Measurements from ENCODE around the gene ZNF446. TPM values are rescaled to one million over a fixed set of nuclear protein-coding genes. Genes with fewer than 3 reads are reported as not detected.
A peak's percentile ranks its signal among the peaks of the same experiment; 100 is the strongest.

The ZNF446 gene
- total RNA-seq, 4 donors from 2014 or later, result 15.2 to 30.0 (median 25.6) TPM

DNA sequence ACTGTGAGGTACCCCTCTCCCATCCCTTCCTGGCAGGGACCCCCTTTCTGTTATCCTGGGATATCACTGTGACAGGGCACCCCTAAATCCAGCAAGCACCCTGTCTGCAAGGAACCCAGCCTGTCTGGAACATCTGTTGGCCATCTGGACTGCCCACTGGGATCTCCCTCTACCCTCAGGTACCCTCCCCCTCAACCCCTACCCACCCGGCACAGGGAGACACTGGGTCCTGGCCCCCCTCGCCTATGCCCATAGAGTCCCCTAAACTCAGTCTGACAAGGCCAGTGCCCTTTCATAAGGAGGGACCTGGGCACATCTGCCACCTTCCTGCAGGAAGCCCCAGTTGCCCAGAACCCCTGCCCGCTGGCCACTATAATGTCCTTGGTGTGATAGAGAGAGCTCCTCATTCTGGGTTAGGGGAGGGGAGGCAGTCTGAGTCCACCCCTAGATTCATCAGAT, 38.4 kb downstream of the ZNF446 start:
- H3K4me1 ChIP-seq, result peaks cover 24 to 31% of the 10 kb centered on the region in 2 donors
- peak overlapping the region in 1 of 3 donors; percentile 28 for H3K4me3 ChIP-seq (replicated peaks in 1 of 3)

DNA sequence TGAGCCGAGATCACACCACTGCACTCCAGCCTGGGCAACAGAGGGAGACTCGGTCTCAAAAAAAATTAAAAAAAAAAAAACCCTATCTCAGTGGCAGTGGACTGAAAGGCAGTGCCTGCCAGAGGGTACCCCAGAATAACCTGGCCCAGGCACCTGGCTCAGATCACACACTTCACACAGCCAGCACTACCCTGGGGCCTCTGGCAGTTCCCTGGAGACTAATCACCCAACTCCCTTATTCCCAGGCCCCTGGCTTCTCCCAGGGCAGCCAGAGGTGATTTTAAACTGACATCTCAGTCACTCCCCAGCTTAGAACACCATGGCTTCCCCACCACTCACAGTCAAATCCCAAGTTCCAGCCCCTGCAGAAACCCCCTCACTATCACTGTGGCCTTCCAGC, 39.1 kb downstream of the ZNF446 start:
- TF ChIP-seq CTCF (IDR thresholded peaks at IDR 0.05) (no peak), POLR2A (IDR thresholded peaks at IDR 0.05) (no peak)

More for the DNA sequence above, 38.4 kb downstream of the ZNF446 start:
- Histone ChIP-seq H3K36me3 (peaks cover 14 to 15% of the 10 kb centered on the region in 2 donors), H3K27me3 (no peaks in the 10 kb centered on the region), H3K27ac (peak overlapping the region in 2 of 3 donors; percentile 73 to 84), H3K9me3 (no peaks in the 10 kb centered on the region)
- TF ChIP-seq CTCF (IDR thresholded peaks at IDR 0.05) (no peak), POLR2A (IDR thresholded peaks at IDR 0.05) (no peak)
- 60 to 73% methylated on average over 3 of the region's 3 CpGs for WGBS, 2 donors
- no peak for DNase-seq
- intact Hi-C loops (cut with DNase I), result no loop called here

GRCh38 chr19:58516246-58516836, 40.2 kb downstream of the ZNF446 start:
- DNase-seq, result no peak
- Histone ChIP-seq H3K4me1 (peaks cover 30 to 38% of the 10 kb centered on the region in 2 donors), H3K36me3 (peaks cover 14 to 15% of the 10 kb centered on the region in 2 donors), H3K9me3 (no peaks in the 10 kb centered on the region), H3K4me3 (replicated peaks in 1 of 3) (no peak overlapping the region), H3K27me3 (no peaks in the 10 kb centered on the region), H3K27ac (no peak overlapping the region)
- intact Hi-C loops (cut with DNase I), result no loop called here
- TF ChIP-seq POLR2A (IDR thresholded peaks at IDR 0.05), result no peak
- TF ChIP-seq CTCF (IDR thresholded peaks at IDR 0.05), result no peak
- 88 to 91% methylated on average over 25 of the region's 25 CpGs for WGBS, 2 donors

More for the DNA sequence above, 39.1 kb downstream of the ZNF446 start:
- DNase-seq, result no peak
- H3K27ac ChIP-seq, result no peak overlapping the region
- WGBS, 2 donors, result 97 to 100% methylated on average over 2 of the region's 2 CpGs
- peaks cover 27 to 33% of the 10 kb centered on the region in 2 donors for H3K4me1 ChIP-seq
- intact Hi-C loops (cut with DNase I), result no loop called here
- no peaks in the 10 kb centered on the region for H3K27me3 ChIP-seq
- no peak overlapping the region for H3K4me3 ChIP-seq (replicated peaks in 1 of 3)
- H3K9me3 ChIP-seq, result no peaks in the 10 kb centered on the region
- peaks cover 14 to 15% of the 10 kb centered on the region in 2 donors for H3K36me3 ChIP-seq

DNA sequence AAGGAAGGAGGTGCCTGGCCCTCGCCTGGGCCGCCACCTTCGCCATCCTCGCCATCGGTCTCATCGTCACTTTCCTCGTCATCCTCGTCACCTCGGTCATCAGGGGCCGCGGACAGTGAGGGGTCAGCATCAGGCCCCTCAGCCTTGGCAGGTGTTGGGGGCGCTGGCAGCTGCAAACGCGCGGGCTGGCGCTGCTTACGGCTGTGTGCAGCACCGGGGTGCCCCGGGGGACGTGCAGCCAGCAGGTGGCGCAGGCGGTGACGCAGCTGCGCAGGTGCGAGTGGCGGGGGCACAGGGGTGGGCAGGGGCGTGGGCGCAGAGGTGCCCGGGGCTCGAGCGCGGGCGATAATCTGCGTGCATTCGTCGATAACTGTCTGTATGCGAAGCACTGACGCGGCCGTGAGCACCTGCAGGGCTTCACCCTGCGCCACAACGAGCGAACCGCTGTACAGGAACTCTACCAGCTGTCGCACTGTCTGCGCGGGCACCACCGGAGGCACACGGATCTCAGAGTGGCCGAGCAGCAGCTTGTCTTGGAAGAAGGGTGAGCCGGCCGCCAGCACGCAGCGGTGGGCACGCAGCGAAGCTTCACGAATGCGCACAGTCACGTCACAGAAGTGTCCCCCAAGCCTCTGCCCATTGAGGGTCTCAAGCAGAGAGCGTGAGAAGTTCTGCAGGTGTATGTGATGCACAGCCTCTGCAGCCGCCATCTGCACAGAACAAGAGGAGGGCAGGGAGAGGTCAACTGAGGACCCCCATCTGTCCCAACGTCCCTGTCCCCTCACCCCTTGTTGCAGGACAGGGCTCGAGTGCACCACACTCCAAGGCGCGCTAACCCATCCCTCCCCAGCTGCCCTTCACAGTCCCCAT, 41.0 kb downstream of the ZNF446 start:
- Histone ChIP-seq H3K4me3 (replicated peaks in 1 of 3) (no peak overlapping the region), H3K27ac (no peak overlapping the region), H3K27me3 (no peaks in the 10 kb centered on the region), H3K4me1 (peaks cover 30 to 38% of the 10 kb centered on the region in 2 donors), H3K36me3 (peaks cover 14 to 15% of the 10 kb centered on the region in 2 donors), H3K9me3 (no peaks in the 10 kb centered on the region)
- WGBS, 2 donors, result 90 to 95% methylated on average over 34 to 60 of the region's 65 CpGs
- no peak for TF ChIP-seq CTCF (IDR thresholded peaks at IDR 0.05)
- no peak for DNase-seq
- intact Hi-C loops (cut with DNase I), result no loop called here

Data from thyroid gland (tissue), 4 donors.